ENCODE measurements around the gene CD300LG.

- TF ChIP-seq ZNF274 (IDR thresholded peaks at IDR 0.05; ENCODE audit: low read depth, low read length): no peak
- TF ChIP-seq POLR2AphosphoS5 (IDR thresholded peaks at IDR 0.05; ENCODE audit: low read depth, low read length): no peak
- TF ChIP-seq, protein P1, sequence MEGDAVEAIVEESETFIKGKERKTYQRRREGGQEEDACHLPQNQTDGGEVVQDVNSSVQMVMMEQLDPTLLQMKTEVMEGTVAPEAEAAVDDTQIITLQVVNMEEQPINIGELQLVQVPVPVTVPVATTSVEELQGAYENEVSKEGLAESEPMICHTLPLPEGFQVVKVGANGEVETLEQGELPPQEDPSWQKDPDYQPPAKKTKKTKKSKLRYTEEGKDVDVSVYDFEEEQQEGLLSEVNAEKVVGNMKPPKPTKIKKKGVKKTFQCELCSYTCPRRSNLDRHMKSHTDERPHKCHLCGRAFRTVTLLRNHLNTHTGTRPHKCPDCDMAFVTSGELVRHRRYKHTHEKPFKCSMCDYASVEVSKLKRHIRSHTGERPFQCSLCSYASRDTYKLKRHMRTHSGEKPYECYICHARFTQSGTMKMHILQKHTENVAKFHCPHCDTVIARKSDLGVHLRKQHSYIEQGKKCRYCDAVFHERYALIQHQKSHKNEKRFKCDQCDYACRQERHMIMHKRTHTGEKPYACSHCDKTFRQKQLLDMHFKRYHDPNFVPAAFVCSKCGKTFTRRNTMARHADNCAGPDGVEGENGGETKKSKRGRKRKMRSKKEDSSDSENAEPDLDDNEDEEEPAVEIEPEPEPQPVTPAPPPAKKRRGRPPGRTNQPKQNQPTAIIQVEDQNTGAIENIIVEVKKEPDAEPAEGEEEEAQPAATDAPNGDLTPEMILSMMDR (IDR thresholded peaks at IDR 0.05 in 2 of 3, conservative IDR thresholded peaks at IDR 0.05 in 1 of 3; ENCODE audit: borderline replicate concordance in 1 of 3, insufficient read depth in 1 of 3, low read depth in 2 of 3, low read length in 2 of 3): no peak
- TF ChIP-seq POLR2A (IDR thresholded peaks at IDR 0.05; ENCODE audit: borderline replicate concordance, extremely low read depth, insufficient read depth, insufficient read length): no peak
- TF ChIP-seq ZFX (IDR thresholded peaks at IDR 0.05): no peak
- no peak for TF ChIP-seq EZH2 (IDR thresholded peaks at IDR 0.05)
- no peak for TF ChIP-seq FOSL1 (IDR thresholded peaks at IDR 0.05; ENCODE audit: low read depth)
- TF ChIP-seq CBX3 (IDR thresholded peaks at IDR 0.05; ENCODE audit: low read depth): no peak
- TF ChIP-seq, protein P2, sequence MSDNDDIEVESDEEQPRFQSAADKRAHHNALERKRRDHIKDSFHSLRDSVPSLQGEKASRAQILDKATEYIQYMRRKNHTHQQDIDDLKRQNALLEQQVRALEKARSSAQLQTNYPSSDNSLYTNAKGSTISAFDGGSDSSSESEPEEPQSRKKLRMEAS (IDR thresholded peaks at IDR 0.05): no peak
- TF ChIP-seq, protein P3, sequence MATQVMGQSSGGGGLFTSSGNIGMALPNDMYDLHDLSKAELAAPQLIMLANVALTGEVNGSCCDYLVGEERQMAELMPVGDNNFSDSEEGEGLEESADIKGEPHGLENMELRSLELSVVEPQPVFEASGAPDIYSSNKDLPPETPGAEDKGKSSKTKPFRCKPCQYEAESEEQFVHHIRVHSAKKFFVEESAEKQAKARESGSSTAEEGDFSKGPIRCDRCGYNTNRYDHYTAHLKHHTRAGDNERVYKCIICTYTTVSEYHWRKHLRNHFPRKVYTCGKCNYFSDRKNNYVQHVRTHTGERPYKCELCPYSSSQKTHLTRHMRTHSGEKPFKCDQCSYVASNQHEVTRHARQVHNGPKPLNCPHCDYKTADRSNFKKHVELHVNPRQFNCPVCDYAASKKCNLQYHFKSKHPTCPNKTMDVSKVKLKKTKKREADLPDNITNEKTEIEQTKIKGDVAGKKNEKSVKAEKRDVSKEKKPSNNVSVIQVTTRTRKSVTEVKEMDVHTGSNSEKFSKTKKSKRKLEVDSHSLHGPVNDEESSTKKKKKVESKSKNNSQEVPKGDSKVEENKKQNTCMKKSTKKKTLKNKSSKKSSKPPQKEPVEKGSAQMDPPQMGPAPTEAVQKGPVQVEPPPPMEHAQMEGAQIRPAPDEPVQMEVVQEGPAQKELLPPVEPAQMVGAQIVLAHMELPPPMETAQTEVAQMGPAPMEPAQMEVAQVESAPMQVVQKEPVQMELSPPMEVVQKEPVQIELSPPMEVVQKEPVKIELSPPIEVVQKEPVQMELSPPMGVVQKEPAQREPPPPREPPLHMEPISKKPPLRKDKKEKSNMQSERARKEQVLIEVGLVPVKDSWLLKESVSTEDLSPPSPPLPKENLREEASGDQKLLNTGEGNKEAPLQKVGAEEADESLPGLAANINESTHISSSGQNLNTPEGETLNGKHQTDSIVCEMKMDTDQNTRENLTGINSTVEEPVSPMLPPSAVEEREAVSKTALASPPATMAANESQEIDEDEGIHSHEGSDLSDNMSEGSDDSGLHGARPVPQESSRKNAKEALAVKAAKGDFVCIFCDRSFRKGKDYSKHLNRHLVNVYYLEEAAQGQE (IDR thresholded peaks at IDR 0.05; ENCODE audit: low read depth): no peak
- no peak for TF ChIP-seq SIN3A (IDR thresholded peaks at IDR 0.05; ENCODE audit: low read depth)
- TF ChIP-seq RAD21 (IDR thresholded peaks at IDR 0.05; ENCODE audit: low read depth): no peak
- TF ChIP-seq EZH2phosphoT487 (IDR thresholded peaks at IDR 0.05; ENCODE audit: borderline replicate concordance): no peak
- TF ChIP-seq SRF (IDR thresholded peaks at IDR 0.05; ENCODE audit: low read depth): no peak
Measured at GRCh38 chr17:43846963-43847371, at the start of gene CD300LG.
